GM21381 (cell line): ENCODE measurements around the gene SH3RF1.
"Not testable (repeated sequence)": the region's sequence is repeated elsewhere in the genome, so short reads cannot be mapped to it uniquely, and the experiment has no call there.

Experiments
- ATAC-seq: cut with Tn5 transposase; IDR thresholded peaks from one replicate; pipeline ENCODE4 v1.9.1; 2021; ENCODE audit warnings: mild to moderate bottlenecking, moderate library complexity; ENCODE audit not compliant: unreplicated experiment

Gene SH3RF1

DNA sequence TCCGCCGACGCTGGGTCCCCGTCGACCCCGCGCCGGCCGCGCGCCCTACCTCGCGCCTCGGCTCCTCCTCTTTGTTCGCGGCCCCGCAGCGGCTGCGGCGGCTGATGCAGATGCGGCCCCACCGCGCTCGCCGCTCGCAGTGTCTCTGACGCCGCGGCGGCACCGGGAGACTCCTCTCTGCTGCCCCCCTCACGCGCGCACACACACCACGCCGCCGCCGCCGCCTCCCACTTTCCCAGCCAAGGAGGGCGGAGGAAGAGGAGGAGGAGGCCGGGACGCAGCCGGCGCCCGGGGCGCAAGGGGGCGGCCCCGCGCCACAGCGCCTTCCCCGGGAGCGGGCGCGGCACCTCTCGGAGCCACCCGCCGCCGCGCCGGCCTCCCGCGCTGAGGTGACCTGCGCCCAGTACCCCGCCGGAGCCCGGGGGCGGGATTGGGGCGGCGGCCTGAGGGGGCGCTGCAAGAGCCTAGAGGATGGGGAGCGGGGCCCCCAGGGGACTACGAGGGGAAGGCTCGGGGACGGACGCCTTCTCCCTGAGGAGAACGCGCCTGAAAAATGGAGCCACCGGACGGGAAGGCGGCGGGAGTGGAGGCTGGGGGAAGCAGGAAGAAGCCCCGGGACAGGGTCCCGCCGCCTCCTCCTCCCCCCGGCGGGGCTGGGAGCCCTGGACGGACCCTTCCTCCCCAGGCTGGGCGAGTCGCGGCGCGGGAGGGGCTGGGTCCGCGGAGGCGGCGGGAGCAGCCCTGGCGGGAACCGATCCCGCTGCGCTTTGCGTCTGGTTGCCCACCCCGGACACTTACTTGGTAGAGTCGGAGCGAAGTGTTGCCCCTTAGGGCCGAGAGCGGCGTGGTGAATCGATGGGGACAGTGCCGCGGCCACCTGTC is at the start of gene SH3RF1:
Gene SH3RF1, minus strand, starts transcription at position 147 of the 882 bp plus-strand sequence. CDS start 1,744 bp downstream, outside the sequence.
- peak; percentile 60 for ATAC-seq

DNA sequence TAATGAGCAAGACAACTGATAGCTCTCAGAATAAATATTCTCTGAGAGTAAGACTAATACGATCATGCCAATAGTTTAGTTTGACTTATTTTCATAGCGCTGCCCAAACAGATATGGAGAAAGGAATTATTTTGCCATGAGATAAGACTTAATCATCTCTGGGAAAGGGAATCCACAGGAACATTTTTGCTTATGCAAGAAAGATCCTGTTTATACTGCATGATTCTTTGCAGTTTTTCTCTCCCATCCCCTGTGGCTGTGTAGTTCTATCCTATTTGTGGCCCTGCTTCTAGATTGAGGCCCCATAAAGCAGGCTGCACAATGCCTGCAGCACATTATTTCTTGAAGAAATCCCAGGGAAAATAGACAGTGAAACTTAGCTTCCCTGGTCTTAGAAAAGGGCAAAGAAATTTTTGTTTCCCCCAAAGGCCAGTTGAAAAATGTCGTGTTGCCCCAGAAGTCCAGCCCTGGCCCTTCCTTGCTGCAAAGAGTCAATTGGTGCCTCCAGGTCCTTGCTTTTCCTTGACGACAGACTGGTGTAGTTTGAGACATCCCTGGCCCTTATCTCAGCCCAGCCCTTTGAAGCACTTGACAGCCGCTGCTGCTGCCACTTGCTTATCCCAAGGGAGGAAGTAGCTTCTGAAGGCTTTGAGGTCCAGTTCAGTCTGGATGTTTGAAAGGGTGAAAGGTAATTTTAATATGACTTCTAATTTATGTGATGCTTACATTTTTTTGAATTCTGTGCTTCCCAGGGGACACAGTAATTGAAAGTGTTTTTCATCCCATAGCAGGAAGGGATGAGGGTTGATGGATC is 45.0 kb upstream of the SH3RF1 start:
- ATAC-seq, result no peak

DNA sequence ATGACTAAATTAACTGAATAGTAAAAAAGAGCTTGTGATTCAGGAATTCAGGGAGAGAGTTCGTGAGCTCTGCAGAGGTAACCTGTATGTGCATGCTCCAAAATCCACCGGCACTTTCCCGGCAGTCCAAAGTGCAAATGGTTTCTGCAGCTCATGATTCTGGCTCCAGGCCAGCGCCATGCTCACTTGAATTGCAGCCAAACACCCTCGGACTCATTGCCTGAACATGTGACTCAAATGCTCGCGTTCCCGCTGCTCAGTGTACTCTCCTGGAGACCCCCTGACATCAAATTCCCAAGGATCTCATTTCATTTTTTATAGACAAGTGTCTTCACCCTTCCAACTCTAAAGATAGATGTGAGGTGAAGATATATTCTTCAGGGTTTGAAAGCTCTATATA is 44.1 kb upstream of the SH3RF1 start:
- ATAC-seq, result no peak

DNA sequence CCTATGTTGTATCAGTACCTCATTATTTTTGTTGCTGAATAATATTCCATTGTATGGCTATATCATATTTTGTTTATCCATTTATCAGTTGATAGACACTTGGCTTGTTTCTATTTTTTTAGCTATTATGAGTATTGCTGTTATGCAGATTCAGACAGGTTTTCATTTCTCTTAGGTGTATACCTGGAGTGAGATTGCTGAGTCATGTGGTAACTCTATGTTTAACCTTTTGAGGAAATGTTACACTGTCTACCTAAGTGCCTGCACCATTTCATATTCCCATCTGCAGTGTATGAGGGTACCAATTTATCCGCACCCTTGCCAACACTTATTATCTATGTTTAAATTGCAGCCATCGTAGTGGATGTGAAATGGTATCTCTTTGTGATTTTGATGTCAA is 43.0 kb upstream of the SH3RF1 start:
- no peak for ATAC-seq

DNA sequence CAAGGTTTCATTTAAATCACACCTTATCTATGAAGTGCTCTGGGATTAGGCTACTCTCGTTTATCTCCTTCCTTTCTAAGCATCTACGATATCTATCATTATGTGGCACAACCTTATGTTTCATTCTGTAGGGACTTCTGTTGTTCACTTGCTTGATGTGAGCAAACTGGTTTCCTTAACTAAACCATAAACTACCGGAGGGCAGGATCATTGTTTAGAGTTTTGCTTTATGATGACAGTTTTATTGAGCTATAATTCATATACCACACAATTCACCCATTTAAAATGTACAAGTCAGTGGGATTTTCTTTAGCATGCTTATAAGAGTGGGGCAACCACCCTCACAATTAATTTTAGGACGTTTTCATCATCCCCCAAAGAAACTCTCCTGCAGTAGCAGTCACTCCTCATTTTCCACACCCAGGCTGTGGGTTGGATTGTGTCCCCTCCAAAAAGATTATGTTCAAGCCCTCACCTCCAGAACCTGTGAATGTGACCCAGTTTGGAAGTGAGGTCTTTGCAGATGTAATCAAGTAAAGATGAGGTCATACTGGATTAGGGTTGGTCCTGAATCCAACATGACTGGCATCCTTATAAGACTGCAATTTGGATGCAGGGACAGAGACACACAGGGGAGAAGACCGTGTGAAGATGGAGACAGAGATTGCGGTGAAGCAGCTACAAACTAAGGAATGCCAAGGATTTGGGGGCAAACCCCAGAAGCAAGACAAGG is 42.1 kb upstream of the SH3RF1 start:
- no peak for ATAC-seq

DNA sequence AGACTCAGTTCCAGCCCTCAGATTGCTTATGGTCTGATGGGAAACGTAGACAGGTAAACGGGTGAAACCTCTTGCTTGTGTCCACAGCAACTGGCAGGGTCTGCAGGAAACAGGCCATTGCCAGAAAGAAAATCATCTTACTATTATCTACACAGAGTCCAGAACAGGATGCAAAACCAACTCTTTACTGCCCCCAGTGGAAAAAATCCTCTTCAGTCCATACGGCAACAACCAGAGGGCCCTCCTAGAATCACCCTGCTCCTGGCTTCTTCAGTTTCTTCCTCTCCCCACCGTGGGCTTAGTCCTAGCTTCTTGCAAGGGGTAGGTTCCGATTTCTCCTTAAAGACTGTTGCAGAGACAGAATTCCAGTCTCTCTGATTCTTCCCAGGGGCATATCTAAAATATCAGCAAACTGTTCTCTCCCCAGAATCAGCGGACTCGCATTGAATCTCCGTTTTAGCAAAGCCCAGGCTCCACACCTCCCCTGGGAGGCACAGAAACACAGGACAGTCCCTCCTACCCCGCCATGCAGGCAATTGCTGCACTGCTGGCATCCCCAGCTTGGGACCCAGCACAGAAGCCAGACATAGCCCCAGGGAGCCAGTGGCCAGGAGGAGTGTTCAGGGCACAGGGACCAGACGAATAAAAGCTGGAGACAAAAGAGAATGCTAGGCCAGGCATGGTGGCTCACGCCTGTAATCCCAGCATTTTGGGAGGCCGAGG is 41.0 kb upstream of the SH3RF1 start:
- ATAC-seq, result peak; percentile 94

DNA sequence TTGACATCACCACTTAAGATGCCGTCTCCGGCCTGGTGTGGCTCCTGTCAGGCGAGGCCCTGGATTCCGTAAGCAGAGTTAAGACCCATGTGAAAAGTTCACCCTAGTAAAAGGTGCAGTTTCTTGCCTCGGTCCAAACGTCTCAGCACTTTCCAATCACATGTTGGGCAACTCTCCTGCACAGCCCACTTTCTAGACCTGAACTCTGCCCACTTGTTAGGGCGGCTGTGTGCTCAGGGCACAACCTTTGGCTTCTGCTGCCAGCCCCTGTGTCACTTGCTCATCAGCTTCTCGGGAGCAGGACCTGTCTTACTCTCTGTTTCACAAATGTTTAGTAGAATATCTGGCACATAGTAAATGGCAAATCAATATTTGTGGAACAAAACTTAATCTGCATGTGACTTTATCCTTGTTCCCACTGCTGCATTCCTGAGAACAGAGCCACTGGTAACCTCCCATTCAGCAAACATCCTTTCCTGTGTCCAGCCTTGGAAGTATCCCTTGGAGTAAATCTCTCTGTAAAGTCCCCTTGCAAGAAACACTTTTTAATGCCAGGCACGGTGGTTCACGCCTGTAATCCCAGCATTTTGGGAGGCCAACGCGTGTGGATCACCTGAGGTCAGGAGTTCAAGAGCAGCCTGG is 38.7 kb upstream of the SH3RF1 start:
- ATAC-seq, result no peak

DNA sequence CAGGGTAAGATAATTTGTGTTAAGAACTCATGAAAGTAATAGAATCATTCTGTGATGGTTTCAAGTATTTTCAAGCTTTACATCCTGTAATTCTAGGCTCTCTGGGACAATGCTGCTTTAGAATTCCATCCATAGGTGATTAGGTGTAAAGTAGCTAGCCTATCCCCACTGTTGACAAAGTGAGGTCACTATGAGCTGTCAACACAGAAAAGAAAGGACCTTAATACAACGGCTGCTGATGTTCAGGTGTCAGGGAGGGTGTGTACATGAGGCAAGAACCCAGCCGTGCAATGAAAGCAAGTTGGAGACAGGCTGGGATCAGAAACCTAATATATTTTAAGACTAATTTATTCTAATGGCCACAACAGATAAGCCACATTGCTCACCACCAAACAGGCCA is 36.8 kb upstream of the SH3RF1 start:
- ATAC-seq, result no peak

DNA sequence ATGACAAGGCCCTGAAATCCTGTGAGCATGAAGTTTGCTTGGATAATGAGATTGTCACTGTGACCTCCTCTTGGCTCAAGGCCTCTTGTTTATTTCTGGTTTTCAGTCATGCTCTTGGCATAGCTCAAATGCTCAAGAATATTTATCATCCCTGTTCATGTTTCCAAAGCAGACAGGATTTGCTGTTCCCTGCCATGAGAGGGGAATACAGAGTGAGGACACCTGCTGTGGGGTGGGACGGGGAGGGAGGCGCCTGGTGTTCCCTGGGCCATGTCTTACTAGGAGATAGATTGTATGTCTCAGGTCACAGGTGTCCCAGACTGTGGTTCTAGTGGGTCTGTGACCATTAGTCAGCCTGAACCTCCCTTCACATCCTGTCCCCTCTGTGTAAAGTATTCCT is 34.9 kb upstream of the SH3RF1 start:
- no peak for ATAC-seq

DNA sequence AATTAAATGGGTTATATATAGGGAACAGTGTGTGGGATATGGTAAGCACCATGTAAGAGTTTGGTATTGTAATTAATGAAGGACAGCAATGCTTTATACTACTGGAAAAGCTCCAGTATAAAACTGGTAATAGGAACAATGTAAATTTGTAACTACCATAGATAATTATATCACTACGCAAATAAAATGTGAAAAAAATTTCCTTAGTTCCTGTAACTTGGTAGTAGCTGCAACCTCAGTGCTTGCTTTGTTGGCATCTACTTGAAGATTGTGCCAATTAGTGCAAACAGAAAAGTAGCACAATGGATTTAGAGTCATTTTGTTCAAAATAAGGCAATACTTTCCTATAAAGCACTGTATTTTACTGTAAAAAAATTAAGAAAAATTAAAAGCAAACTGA is 34.4 kb upstream of the SH3RF1 start:
- ATAC-seq, result no peak

DNA sequence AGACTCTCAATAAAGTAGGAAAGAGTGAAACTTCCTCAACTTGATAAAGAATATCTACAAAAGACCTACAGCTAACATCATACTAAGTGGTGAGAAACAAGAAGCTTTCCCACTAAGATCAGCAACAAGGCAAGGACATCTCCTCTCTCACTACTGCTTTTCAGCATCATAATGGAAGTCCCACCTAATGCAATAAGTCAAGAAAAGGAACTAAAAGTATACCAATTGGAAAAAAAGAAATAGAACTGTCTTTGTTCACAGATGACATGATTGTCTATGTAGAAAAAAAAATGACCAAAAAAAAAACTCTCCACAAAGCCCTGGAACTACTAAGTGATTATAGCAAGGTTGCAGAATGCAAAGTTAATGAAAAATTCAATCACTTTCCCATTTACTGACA is 25.1 kb upstream of the SH3RF1 start:
- no peak for ATAC-seq

DNA sequence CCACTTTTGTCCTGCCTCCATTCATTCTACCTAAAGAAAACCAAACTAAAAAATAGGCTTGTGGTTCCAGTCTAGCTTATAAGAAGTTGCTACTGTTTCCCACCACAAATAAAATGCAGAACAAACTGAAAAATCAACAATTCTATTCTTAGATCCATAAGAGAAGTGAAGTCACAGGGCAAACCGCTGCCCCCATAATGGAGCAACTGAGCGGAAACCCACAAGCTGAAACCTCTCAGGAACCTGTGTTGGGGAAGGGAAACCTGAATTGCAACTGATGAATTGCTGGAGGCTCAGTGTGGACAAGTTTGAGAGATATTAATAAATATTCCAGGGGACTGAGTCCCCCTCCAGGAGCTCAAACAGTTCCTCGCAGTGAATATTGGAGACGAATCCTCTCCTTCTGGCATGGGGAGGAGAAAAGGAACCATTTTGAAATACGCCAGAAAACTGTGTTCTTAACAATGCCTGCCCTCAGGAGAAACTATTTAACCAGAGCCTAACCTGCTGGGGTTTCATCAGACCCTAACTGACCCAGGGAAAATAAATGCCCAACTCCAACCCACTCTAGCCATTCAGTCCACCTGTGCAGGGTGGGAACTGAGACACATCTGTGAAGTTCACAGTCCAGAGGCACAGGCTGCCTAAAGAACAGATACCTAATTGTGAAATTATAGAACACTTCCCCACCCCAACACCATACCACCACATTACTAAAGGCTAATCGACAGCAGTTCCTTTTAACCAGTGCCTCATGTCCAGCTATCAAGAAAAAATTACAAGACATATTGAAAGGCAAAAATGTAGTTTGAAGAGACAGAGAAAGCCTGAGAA is 22.8 kb upstream of the SH3RF1 start:
- ATAC-seq, result peak; percentile 89

DNA sequence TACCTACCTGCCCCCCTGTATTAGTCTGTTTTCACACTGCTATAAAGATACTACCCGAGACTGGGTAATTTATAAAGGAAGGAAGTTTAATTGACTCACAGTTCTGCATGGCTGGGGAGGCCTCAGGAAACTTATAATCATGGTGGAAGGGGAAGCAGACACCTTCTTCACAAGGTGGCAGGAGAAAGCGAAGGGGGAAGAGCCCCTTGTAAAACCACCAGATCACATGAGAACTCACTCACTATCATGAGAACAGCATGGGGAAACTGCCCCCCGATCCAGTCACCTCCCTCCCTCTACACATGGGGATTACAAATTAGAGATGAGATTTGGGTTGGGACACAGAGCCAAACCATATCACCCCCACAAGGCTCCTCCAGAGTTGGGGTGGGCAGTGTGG is 17.2 kb upstream of the SH3RF1 start:
- ATAC-seq, result not testable (repeated sequence)

DNA sequence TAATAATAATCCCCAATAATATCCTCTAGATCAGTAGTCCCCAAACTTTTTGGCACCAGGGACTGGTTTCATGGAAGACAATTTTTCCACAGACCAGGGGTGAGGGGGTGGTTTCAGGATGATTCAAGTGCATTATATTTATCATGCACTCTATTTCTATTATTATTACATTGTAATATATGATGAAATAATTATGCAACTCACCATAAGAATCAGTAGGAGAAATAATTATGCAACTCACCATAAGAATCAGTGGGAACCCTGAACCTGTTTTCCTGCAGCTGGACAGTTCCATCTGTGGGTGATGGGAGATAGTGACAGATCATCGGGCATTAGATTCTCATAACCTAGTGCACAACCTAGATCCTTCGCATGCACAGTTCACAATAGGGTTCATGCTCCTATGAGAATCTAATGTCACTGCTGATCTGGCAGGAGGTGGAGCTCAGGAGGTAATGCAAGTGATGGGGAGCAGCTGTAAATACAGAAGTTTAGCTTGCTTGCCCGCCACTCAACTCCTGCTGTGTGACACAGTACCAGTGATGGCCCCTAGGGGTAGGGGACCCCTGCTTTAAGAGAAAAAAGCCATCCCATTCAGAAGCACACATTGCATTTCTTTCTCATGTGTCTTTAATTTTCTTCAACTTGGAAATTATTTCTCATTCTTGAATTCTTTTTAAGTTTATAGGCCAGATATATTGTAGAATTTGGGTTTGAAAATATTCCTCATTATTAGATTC is 16.0 kb upstream of the SH3RF1 start:
- no peak for ATAC-seq

DNA sequence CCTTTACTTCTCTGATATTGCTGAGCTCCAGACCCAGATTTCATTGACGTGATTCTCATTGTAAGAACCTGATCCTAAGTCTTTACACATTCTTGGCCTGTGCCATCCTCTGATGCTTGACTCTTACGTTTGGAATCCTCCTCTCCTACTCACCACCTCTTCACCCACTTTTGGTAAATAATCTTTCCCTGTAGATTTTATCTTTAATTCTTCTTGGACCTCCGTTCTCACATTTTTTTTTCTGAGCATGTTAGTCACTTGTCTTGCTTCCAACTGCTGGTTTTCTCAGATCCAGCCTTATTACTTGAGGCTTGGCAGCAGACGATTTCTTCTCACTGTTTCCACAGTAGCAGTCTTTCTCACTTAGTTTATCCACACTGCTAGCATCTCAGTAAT is 12.4 kb upstream of the SH3RF1 start:
- ATAC-seq, result no peak

DNA sequence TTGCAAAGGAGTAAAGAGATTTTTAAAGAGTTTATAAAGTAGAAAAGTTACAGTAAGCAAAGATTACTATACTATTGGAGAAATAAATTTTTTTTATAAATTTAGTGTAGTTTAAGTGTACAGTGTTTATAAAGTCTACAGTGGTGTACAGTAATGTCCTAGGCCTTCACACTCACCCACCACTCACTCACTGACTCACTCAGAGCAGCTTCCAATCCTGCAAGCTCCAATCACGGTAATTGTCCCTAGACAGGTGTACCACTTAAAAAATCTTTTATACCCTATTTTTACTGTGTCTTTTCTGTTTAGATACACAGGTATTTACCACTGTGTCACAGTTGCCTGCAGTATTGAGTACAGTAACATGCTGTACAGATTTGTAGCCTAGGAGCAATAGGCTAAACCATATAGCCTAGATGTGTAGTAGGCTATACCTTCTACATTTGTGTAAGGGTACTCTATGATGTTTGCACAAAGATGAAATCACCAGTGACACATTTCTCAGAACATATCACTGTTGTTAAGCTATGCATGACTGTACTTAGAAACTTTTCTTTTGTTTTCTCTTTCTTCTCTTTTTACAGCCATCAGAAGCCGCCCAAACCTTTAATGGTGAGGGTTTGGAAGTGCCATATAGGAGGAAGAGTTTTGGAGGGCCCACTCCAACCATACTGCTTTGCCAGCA is 11.8 kb upstream of the SH3RF1 start:
- no peak for ATAC-seq

DNA sequence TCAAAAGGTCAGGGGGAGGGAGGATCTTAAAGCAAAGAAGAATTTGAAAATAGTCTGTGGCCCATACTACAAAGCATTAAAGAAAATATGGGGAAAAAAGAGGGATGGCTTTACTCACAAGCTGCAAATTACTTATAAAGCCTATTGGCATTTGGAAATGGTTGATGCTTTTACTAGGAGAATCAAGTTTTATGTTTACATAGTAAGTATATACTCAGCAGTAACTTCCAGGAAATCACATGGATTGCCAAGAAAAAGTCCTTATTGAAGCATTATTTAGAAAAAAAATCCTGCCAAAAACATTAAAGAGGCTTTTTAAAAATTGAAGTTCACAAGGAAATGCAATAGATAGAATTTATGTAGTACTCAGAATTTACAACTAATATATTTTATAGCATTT is 8.4 kb upstream of the SH3RF1 start:
- no peak for ATAC-seq

DNA sequence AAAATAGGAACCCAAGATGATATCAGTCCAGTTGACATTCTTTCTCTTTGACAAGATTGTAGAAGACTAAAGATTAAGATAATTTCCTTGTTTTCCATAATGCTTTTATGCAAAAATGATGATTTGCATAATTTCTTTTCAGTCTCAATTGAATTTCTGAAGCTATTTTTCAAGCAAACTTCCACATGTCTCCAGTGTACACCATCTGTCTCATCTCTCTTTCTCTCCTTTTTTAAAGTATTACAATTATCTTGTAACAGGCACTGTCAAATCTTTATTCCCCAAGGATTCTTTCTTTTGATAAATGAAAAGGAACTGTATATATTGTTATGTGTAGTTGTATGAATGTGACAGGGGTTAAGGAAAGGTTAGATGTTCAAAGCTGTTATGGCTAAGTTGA is 7.9 kb upstream of the SH3RF1 start:
- no peak for ATAC-seq
